ENCODE measurements around the gene HMCN2. TPM values are rescaled to one million over a fixed set of nuclear protein-coding genes. Genes with fewer than 3 reads are reported as not detected.

Gene HMCN2
- total RNA-seq, 1 donor from 2014 or later = 5.8 TPM

DNA sequence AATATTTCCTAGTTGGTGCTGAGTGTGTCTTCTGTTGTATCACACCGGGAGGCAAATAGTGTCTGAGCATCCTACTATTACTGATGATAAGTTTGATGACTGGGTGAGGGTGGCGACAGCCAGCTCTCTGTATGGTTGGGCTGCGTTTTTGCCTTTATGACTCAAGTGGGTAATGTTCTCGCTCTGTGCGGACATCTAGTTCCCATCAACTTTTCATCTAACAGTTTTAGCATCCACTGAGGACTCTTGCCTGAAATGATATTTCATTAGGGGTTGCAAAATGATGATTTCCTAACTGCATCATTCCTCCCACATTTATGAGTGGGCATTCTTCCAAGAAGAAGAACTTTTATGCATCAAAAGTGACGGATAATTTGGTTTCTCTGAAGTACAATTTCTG is 26.5 kb downstream of the HMCN2 start:
- no peak overlapping the region for H3K4me3 Mint-ChIP-seq
- no peak overlapping the region for H3K27ac Mint-ChIP-seq
- DNase-seq (ENCODE audit: low spot score in 2 of 2, unreplicated experiment in 2 of 2) = no peak
- peaks cover 16% of the 10 kb centered on the region for H3K27me3 Mint-ChIP-seq (ENCODE audit: low read depth)
- no peaks in the 10 kb centered on the region for H3K36me3 Mint-ChIP-seq
- peaks cover 43% of the 10 kb centered on the region for H3K4me1 Mint-ChIP-seq
- TF ChIP-seq, protein P1, sequence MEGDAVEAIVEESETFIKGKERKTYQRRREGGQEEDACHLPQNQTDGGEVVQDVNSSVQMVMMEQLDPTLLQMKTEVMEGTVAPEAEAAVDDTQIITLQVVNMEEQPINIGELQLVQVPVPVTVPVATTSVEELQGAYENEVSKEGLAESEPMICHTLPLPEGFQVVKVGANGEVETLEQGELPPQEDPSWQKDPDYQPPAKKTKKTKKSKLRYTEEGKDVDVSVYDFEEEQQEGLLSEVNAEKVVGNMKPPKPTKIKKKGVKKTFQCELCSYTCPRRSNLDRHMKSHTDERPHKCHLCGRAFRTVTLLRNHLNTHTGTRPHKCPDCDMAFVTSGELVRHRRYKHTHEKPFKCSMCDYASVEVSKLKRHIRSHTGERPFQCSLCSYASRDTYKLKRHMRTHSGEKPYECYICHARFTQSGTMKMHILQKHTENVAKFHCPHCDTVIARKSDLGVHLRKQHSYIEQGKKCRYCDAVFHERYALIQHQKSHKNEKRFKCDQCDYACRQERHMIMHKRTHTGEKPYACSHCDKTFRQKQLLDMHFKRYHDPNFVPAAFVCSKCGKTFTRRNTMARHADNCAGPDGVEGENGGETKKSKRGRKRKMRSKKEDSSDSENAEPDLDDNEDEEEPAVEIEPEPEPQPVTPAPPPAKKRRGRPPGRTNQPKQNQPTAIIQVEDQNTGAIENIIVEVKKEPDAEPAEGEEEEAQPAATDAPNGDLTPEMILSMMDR (IDR thresholded peaks at IDR 0.05; ENCODE audit: unreplicated experiment) = no peak
- H3K9me3 Mint-ChIP-seq = no peaks in the 10 kb centered on the region

DNA sequence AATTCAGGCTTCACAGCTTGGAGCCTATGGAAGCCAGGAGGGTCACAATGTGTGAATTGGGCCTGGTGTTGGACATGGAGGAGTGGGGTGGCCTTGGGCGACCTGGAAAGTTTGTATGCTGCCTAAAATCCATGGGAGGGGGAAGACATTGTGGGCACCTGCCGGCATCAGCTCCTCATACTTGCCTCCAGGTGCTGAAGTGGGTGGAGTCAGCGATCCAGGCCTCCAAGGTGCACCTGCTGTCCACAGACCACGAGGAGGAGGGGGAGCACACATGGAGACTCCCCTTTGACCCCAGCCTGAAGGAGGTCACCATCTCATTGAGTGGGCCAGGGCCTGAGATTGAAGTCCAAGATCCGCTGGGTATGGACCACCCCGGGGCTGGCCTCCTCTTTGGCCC is 29.1 kb downstream of the HMCN2 start:
- Mint-ChIP-seq H3K4me3 (no peak overlapping the region), H3K9me3 (no peaks in the 10 kb centered on the region), H3K4me1 (peaks cover 21% of the 10 kb centered on the region), H3K27ac (no peak overlapping the region), H3K36me3 (no peaks in the 10 kb centered on the region), H3K27me3 (ENCODE audit: low read depth) (peaks cover 12% of the 10 kb centered on the region)
- TF ChIP-seq, protein P1 (IDR thresholded peaks at IDR 0.05; ENCODE audit: unreplicated experiment) = no peak
- DNase-seq (ENCODE audit: low spot score in 2 of 2, unreplicated experiment in 2 of 2) = no peak

GRCh38 chr9:130295431-130295830 is 29.9 kb downstream of the HMCN2 start:
- no peaks in the 10 kb centered on the region for H3K9me3 Mint-ChIP-seq
- no peaks in the 10 kb centered on the region for H3K36me3 Mint-ChIP-seq
- TF ChIP-seq, protein P1 (IDR thresholded peaks at IDR 0.05; ENCODE audit: unreplicated experiment) = no peak
- H3K4me1 Mint-ChIP-seq = peaks cover 13% of the 10 kb centered on the region
- no peak overlapping the region for H3K27ac Mint-ChIP-seq
- H3K4me3 Mint-ChIP-seq = no peak overlapping the region
- no peak for DNase-seq (ENCODE audit: low spot score in 2 of 2, unreplicated experiment in 2 of 2)
- H3K27me3 Mint-ChIP-seq (ENCODE audit: low read depth) = peaks cover 12% of the 10 kb centered on the region

DNA sequence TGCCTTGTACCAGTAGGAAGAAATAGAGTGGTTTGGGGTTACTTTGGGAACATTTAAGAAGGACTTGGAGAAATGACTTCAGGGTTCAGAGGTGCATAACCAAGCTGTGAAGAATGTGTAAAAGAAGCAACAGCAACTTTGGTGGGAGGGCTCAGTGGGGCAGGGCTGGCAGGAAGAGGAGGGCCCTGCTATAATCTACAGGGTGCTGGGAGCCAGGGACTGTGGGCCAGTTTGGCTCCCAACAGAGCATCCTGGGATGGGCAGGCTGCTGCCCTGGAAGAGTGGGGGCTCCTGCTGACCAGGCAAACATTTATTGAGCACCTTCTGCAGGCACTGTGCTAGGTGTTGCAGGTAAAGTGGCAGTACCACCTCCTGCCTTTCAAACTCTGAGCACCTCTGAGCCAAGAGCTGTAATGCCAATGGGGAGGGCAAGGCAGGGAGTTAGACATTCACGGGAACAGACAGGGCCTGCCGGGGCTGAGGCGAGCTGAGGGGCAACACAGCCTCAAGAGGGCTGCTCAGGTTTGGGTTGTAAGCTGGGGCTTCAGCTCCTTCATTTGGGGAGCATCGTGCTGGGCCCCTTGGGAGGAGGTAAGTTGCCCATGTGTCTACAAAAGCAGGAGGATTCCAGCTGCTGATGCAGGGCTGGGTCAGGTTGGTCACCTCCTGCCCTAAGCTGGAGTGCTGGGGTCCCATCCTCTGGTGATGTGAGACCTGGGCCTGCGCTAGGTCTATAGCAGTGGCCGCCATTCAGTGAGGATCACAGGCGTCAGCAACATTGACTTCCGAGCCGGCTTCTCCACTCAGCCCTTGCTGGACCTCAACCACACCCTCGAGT is 30.6 kb downstream of the HMCN2 start:
- Mint-ChIP-seq H3K4me1 (peaks cover 9% of the 10 kb centered on the region), H3K4me3 (no peak overlapping the region), H3K27me3 (ENCODE audit: low read depth) (peaks cover 11% of the 10 kb centered on the region), H3K36me3 (no peaks in the 10 kb centered on the region), H3K27ac (no peak overlapping the region), H3K9me3 (no peaks in the 10 kb centered on the region)
- no peak for DNase-seq (ENCODE audit: low spot score in 2 of 2, unreplicated experiment in 2 of 2)
- TF ChIP-seq, protein P1 (IDR thresholded peaks at IDR 0.05; ENCODE audit: unreplicated experiment) = no peak

DNA sequence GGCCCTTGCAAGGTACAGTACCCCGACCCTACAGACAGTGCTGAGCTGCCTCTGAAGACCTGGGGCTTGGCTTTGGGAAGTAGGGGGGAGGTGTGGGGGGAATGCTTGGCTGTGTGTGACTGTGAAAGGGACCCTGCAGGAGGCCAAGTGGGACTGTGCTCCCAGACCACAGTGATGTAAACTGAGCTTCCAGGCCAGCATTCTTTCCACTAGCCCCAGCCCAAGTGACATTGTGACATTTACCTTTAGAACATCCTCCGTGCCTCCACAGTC is 31.2 kb downstream of the HMCN2 start:
- TF ChIP-seq, protein P1 (IDR thresholded peaks at IDR 0.05; ENCODE audit: unreplicated experiment) = no peak
- Mint-ChIP-seq H3K36me3 (no peaks in the 10 kb centered on the region), H3K4me3 (no peak overlapping the region), H3K9me3 (no peaks in the 10 kb centered on the region), H3K27me3 (ENCODE audit: low read depth) (peaks cover 11% of the 10 kb centered on the region), H3K4me1 (peaks cover 6% of the 10 kb centered on the region), H3K27ac (no peak overlapping the region)
- DNase-seq (ENCODE audit: low spot score in 2 of 2, unreplicated experiment in 2 of 2) = no peak

Measured in mesothelial cell of epicardium (in vitro differentiated cells).